Stimulated activated CD8-positive, alpha-beta memory T cell treated with anti-CD3 and anti-CD28 coated beads, Interleukin-2, amount 100 ng/mL, for 1 hour (primary cell): ENCODE measurements around the gene MAPK4.

Experiments
- DNase-seq, 2 donors: peaks; one replicate each; pipeline ENCODE4 v3.0.0-alpha.2; 2020; ENCODE audit warnings: low read depth in 2 of 2

MAPK4 gene

GRCh38 chr18:50653402-50654093, 93.7 kb downstream of the MAPK4 start:
- no peak for DNase-seq

- no peak for DNase-seq
Observed at GRCh38 chr18:50654211-50654610, 94.3 kb downstream of the MAPK4 start.

GRCh38 chr18:50654658-50655550, 95.0 kb downstream of the MAPK4 start:
- no peak for DNase-seq

DNA sequence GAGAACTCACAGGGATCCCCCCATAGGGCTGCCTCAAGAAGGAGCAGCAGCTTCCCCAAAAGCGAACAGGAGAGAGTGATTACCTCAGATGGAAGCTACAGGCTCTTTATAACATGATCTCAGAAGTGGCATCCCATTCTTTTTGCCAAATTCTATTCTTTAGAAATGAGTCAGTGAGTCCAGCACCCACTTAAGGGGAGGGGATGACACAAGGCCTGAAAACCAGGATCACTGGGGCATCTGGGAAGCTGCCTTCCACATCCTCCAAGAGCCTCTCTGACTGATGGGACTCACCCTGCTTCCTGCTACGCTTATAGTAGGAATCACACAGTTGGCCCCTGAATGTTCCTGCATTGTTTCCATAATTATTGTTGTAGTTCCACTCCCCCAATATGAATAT, 96.5 kb downstream of the MAPK4 start:
- no peak for DNase-seq

- DNase-seq: no peak
Observed at GRCh38 chr18:50656841-50657470, 97.1 kb downstream of the MAPK4 start.

GRCh38 chr18:50658601-50659000, 98.7 kb downstream of the MAPK4 start:
- DNase-seq: no peak

GRCh38 chr18:50659091-50660003, 99.5 kb downstream of the MAPK4 start:
- DNase-seq: no peak

DNA sequence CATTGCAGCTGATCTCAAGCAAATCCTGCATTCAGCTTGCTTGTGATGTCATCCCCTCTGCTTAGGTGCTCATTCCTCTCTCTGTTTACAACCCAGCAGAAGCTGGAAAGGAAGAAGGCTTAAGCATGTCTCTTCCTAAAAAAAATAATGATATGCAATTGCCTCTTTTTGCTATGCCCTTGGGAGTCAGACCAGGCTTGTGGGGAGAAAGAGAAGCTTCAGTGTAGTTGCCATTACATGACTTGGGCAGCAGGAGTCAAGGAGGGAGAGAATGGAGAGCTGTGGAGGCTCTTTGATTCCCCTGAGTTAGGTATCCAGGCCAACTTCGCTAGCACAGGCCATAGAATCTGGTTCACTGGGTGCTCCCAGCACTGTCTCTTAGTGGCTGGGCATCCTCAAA, 101.1 kb downstream of the MAPK4 start:
- no peak for DNase-seq

DNA sequence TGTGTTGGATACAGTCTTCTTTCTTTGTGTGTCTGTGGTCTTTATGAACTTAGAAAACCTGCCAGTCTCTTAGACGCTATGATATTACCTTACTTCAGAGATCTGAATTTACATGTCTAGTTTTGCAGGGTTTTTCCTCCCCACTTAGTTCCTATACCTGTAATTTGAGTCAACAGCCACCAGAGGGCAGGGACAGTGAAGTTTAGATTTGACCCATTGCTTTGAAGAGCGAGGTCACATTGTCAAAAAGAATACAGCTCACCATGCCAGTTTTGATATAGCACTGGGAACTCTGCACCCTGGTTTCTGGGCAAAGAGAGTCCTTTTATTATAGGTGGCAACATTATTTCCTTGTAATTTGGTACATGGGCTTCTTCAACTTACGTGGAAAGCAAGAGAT, 102.3 kb downstream of the MAPK4 start:
- no peak for DNase-seq

- DNase-seq: no peak
Observed at GRCh38 chr18:50662775-50663383, 103.0 kb downstream of the MAPK4 start.

DNA sequence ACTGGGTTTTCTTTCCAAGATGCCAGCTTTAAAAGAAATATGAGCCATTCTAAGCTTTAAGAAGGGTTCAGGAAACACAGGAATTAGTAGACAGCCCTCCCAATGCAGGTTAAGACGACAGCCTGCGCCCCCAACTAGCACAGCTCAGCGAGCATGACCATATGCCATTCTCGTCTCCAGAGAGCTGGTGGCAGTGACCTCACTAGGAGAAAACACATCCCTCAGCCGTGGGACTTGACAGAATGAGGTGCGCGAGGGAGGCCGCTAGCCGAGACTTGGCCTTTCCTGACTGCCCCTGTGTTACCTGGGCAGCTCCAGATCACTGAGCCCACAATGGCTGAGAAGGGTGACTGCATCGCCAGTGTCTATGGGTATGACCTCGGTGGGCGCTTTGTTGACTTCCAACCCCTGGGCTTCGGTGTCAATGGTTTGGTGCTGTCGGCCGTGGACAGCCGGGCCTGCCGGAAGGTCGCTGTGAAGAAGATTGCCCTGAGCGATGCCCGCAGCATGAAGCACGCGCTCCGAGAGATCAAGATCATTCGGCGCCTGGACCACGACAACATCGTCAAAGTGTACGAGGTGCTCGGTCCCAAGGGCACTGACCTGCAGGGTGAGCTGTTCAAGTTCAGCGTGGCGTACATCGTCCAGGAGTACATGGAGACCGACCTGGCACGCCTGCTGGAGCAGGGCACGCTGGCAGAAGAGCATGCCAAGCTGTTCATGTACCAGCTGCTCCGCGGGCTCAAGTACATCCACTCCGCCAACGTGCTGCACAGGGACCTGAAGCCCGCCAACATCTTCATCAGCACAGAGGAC, 103.9 kb downstream of the MAPK4 start:
- DNase-seq: no peak

- no peak for DNase-seq
Observed at GRCh38 chr18:50665015-50665414, 105.1 kb downstream of the MAPK4 start.

DNA sequence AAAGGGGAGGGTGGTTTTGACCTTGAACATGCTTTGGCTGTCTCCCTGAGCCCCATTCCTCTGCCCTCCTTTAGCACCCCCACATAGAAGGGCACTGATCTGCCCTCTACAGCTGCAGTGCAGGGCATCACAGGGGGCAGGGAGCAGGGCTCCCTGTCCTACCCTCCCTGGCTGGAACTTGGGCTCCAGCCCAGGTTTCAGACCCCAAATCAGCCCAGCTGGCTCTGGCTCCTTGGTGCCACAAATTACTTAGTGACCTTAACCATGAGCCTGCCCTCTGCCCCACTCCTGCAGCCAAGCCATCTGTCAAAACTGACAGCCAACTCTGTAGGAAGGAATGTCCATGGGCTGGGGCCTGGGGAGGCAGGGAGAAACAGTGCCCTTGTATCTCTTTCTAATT, 105.6 kb downstream of the MAPK4 start:
- DNase-seq: no peak

GRCh38 chr18:50666536-50666935, 106.6 kb downstream of the MAPK4 start:
- no peak for DNase-seq

GRCh38 chr18:50671376-50671775, 111.5 kb downstream of the MAPK4 start:
- DNase-seq: no peak

DNA sequence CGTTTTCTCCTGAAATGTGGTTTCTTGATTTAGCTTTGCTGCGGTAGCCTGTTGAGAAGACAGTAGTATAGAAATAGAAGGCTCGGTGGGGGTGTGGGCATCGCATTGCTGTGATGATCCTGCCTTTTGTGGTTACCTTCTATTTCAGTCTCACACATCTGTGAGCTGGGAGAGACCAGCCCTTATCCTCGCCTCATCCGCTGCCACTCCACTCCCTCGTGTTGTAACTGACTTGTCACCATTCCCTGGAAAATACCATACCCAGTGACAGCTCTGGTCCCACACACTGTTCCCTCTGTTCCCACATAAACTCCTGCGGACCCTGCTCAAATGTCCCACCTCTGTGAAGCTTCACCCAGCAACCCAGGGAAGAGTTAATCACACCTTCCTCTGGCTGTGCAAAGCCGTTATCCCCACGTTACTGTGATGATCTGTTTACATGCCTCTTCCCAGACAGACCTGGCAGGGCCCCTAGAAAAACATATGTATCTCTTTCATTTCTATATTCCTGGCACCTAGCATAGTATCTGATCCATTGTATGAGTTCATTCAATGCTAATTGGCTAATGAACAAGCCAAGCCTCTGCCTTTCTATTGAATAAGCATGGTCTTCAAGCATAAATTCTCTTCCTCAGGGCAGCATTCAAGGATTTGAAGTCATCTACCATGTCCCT, 114.6 kb downstream of the MAPK4 start:
- no peak for DNase-seq

- DNase-seq: no peak
Observed at GRCh38 chr18:50675043-50675442, 115.2 kb downstream of the MAPK4 start.

GRCh38 chr18:50678651-50679050, 118.8 kb downstream of the MAPK4 start:
- no peak for DNase-seq

DNA sequence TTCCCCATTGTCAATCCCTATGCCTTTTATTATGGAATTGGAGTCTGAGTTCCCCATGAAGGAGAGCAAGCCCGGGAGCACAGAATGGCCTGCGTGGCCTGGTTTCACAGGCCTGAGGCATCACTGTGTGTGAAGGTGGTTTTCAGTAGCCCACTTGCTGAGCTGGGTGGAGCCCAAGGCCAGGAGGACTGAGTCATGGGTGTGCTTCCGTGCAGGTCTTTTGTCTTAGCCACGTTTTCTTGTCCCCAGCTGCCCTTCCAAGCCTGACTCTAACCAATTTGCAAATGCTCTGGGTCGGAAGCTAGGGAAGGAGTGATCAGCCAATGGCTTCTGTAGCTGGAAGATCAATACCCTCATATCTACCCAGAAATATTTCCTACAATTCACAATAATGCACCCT, 119.2 kb downstream of the MAPK4 start:
- no peak for DNase-seq

- no peak for DNase-seq
Observed at GRCh38 chr18:50679656-50680055, 119.8 kb downstream of the MAPK4 start.
